Lower lobe of right lung (tissue), 2 donors: ENCODE results near the gene NOTCH4. TPM values are rescaled to one million over a fixed set of nuclear protein-coding genes. Genes with fewer than 3 reads are reported as not detected.

Experiments
- ATAC-seq, 2 donors: fragments of 200-7000 bp; cut with Tn5 transposase; one replicate each; pipeline ENCODE4 v1.9.1; 2020 to 2022; ENCODE audit warnings: mild to moderate bottlenecking in 2 of 2, moderate library complexity in 2 of 2
- DNase-seq: peaks from one replicate; pipeline ENCODE4 v3.0.0-alpha.2; 2020
- H3K27ac ChIP-seq: fragments of 200-600 bp; one replicate; pipeline ENCODE4 v1.8.0; 2022
- H3K27me3 ChIP-seq: fragments of 200-600 bp; one replicate; pipeline ENCODE4 v1.8.0; 2022; ENCODE audit warnings: low read depth
- H3K36me3 ChIP-seq: fragments of 200-600 bp; one replicate; pipeline ENCODE4 v1.8.0; 2022; ENCODE audit warnings: mild to moderate bottlenecking
- H3K4me1 ChIP-seq: fragments of 200-600 bp; one replicate; pipeline ENCODE4 v1.8.0; 2022
- H3K4me3 ChIP-seq: fragments of 200-600 bp; one replicate; pipeline ENCODE4 v1.8.0; 2022; ENCODE audit warnings: mild to moderate bottlenecking
- H3K9me3 ChIP-seq: fragments of 200-600 bp; one replicate; pipeline ENCODE4 v1.8.0; 2022
- intact Hi-C: fragments of 100-400 bp; cut with DNase I; formaldehyde crosslinking; loops from one replicate; pipeline ENCODE4 v1.11.0; 2022
- total RNA-seq: library from RNA; stranded (reverse); fragmentation: NEBNext Ultra II Directional; extraction: Animal tissue kit (Norgen Biotek cat#: 25700); gene quantifications from one replicate; pipeline ENCODE4 v1.2.1, GENCODE V29; 2021
- TF ChIP-seq, protein P1 (sequence below): fragments of 200-600 bp; IDR thresholded peaks from one replicate; pipeline ENCODE4 v1.8.0; 2022; ENCODE audit warnings: antibody characterized with exemption, mild to moderate bottlenecking
- donor health status: DM: no; HTN: yes; CAD: no; lungs with severe emphysema.

NOTCH4 gene
- total RNA-seq, 1 donor from 2014 or later, result 63.6 TPM

DNA sequence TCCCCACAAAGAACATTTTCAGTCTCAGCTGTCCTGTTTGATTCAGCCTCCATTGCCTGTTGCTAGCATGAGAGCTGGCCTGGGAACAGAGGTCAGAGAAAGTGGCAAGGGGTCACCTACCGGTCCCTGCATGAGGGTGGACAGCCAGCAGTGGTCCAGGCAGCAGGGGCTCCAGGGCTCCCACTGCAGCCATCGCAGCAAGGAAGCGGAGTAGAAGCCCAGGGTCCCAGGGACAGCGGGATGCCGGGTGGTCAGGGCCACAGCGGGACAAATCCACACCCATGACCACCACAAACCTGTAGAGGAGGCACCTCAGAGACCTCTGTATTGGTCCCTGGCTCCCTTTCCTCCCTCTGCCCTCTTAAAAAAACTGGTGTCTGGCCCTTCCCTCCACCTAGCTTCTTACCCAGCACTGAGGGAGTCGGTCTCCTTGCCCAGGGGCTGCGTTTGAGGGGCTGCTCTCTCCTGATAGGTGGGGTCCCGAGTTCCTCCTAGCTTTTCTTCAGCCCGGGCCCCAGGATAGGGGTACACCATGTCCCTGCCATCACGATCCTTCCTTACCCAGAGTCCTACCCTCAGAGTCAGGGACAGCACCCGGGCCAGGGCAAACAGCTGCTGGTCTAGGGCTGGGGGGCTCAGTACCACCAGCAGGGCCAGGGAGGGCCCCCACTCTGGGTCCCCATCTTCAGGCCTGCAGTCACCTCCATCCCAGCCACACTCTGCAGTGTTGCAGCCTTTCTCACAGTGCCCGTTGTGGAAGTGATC is 23.0 kb downstream of the NOTCH4 start:
- Histone ChIP-seq H3K27ac (no peak overlapping the region), H3K4me1 (peaks cover 11% of the 10 kb centered on the region), H3K36me3 (peaks cover 18% of the 10 kb centered on the region), H3K4me3 (no peak overlapping the region), H3K27me3 (peaks cover 4% of the 10 kb centered on the region), H3K9me3 (no peaks in the 10 kb centered on the region)
- no peak for ATAC-seq
- TF ChIP-seq, protein P1, sequence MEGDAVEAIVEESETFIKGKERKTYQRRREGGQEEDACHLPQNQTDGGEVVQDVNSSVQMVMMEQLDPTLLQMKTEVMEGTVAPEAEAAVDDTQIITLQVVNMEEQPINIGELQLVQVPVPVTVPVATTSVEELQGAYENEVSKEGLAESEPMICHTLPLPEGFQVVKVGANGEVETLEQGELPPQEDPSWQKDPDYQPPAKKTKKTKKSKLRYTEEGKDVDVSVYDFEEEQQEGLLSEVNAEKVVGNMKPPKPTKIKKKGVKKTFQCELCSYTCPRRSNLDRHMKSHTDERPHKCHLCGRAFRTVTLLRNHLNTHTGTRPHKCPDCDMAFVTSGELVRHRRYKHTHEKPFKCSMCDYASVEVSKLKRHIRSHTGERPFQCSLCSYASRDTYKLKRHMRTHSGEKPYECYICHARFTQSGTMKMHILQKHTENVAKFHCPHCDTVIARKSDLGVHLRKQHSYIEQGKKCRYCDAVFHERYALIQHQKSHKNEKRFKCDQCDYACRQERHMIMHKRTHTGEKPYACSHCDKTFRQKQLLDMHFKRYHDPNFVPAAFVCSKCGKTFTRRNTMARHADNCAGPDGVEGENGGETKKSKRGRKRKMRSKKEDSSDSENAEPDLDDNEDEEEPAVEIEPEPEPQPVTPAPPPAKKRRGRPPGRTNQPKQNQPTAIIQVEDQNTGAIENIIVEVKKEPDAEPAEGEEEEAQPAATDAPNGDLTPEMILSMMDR, result no peak
- no peak for DNase-seq
- intact Hi-C loops, result no loop called here

DNA sequence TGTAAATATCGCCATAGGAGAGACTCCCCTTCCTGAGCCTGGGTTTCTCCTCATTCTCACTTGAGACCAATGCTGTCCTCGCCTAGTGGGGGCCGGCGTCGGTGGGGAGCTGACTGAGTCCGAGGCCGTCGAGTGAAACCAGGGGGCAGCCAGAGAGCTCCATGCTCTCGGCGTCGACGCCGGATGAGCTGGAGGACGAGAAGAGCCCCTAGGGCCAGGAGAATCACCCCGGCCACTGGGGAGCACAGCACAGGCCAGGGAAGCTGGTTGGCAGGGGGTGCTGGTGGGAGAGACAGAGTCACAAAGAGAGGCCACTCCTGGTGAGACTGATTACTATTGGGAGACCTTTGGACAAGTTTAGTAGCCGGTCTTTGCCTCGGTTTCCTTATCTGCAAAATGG is 25.0 kb downstream of the NOTCH4 start:
- Histone ChIP-seq H3K36me3 (peaks cover 11% of the 10 kb centered on the region), H3K4me1 (peaks cover 26% of the 10 kb centered on the region), H3K4me3 (no peak overlapping the region), H3K27ac (no peak overlapping the region), H3K27me3 (peaks cover 4% of the 10 kb centered on the region), H3K9me3 (no peaks in the 10 kb centered on the region)
- TF ChIP-seq, protein P1, result no peak
- DNase-seq (no peak), ATAC-seq (no peak)
- intact Hi-C loops, result no loop called here

DNA sequence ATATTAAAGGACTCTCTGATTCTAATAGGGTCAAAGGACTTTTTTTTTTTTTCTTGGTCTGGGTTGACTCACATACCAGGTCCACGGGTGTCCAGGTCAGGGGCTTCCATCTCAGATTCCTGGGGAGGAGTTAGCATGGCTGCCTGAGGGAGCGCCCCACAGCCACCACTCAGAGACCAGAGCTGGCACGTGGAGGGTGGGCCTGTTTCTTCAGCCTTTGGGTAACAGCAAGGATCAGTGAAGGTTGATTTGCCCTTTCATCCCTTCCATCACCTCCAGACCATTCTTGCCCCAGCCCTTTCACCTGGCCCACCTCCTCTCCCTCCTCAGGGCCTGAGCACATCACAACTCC is 25.5 kb downstream of the NOTCH4 start:
- TF ChIP-seq, protein P1, result no peak
- intact Hi-C loops, result no loop called here
- no peak for DNase-seq
- no peak for ATAC-seq
- Histone ChIP-seq H3K36me3 (peaks cover 8% of the 10 kb centered on the region), H3K4me1 (peaks cover 31% of the 10 kb centered on the region), H3K27me3 (peaks cover 4% of the 10 kb centered on the region), H3K27ac (no peak overlapping the region), H3K9me3 (no peaks in the 10 kb centered on the region), H3K4me3 (no peak overlapping the region)

DNA sequence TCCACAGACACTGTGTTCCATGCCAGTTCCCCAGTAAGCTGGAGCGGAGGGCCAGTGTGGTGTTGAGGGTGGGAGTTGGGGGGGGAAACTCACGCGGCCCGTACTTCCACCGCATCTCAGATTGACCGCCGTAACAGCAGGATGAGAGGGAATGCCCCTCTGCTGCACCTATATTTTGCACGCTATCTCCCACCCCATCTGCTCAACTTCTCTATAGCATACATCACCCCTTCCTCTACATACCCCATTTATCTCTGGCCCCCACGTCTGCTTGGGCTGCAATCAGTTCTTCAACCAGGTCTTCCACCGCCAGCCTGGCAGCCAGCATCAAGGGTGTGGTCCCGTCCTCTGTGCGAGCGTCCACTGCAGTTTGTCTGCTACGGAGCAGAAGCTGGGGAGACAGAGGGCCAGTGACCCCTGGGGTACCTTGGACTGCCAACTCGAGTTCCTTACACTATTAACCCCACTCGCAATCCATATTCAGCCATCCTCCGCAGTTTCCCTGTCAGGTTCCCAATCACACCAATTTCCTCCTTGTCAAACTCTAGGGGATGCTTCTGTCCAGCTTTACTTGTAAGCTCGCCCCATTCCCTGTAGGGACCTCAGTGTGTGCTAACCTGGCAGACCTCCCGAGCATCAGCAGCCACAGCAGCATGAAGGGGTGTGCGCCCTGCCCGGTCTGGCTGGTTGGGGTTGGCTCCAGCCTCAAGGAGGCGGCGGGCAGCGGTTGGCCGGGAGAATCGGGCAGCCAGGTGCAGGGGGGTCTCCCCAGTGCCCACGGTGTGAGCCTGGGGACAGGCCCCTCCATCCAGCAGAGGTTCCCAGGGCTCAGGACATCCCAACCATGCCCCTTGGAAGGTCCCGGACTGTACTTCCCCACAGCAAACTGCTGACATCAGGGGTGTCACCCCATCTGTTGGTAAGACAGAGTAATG is 26.9 kb downstream of the NOTCH4 start:
- intact Hi-C loops, result no loop called here
- no peaks in the 10 kb centered on the region for H3K9me3 ChIP-seq
- peaks cover 44% of the 10 kb centered on the region for H3K4me1 ChIP-seq
- H3K27me3 ChIP-seq, result peaks cover under 1% of the 10 kb centered on the region
- ATAC-seq, result no peak
- H3K36me3 ChIP-seq, result peaks cover 1% of the 10 kb centered on the region
- no peak for DNase-seq
- TF ChIP-seq, protein P1, result no peak
- H3K4me3 ChIP-seq, result peak overlapping the region; percentile 79
- H3K27ac ChIP-seq, result peak overlapping the region; percentile 100

DNA sequence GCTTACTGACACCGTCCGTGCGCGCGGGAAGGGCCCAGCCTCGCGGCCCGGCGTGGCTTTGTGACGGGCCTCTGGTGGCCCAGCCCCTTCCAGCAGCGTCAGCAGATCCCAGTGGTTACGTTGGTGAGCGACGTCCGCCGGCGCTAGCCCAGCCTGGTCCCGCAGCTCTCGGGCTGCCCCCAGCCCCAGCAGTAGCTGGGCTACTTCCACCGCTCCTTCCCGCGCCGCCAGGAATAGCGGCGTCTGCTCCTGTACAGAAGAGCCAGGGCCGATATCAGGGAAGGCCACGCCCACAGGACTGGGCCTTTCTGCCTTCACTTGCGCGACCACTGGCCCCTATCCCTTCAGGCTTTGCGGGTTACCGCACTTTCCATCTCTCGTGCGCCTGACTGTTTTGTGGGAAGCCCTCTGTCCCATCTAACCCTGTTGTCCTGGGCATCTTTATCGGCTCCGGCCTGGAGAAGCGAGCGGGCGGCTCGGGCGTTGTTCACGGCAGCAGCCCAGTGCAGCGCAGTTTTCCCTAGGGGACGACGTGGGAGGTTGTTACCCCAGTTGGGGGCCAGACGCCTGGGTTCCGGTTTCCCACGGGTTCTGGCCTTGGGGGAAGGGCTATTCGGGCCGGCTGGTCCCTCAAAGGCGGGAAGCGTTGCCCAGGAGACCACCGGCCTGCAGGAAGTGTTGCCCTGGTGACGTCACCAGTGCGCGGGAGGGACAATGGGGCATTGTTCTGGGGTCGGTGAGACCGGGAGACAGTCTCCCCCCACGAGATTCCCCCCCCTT is 27.8 kb downstream of the NOTCH4 start:
- Histone ChIP-seq H3K4me1 (peaks cover 48% of the 10 kb centered on the region), H3K4me3 (peak overlapping the region; percentile 79), H3K36me3 (no peaks in the 10 kb centered on the region), H3K27me3 (no peaks in the 10 kb centered on the region), H3K27ac (peak overlapping the region; percentile 100), H3K9me3 (no peaks in the 10 kb centered on the region)
- intact Hi-C loops, result no loop called here
- ATAC-seq, result peak; percentile 49 to 52
- TF ChIP-seq, protein P1, result no peak
- peak; percentile 93 for DNase-seq
